Body of pancreas (tissue), 4 donors: ENCODE measurements around the gene KIF3A.

Experiments used
- CTCF ChIP-seq, 7 experiments: fragments of 450-650 bp in 4 of 7; fragments of 200-600 bp in 3 of 7; sonication (generic) in 3 of 7; IDR thresholded peaks; one replicate each; pipeline ENCODE4 v1.5.1; 2016 to 2019; ENCODE audit warnings: antibody characterized with exemption in 7 of 7
- POLR2A ChIP-seq, 3 donors: fragments of 450-650 bp; IDR thresholded peaks; one replicate each; pipeline ENCODE4 v1.6.1; 2016; ENCODE audit warnings: antibody characterized with exemption in 3 of 3, mild to moderate bottlenecking in 2 of 3

- TF ChIP-seq CTCF (IDR thresholded peaks at IDR 0.05) (no peak), POLR2A (IDR thresholded peaks at IDR 0.05) (no peak)
Observed at GRCh38 chr5:132666310-132667123, 70.8 kb downstream of the KIF3A start.
